ENCODE measurements around the gene HYDIN.
"Not testable (repeated sequence)": the region's sequence is repeated elsewhere in the genome, so short reads cannot be mapped to it uniquely, and the experiment has no call there.

Gene HYDIN

DNA sequence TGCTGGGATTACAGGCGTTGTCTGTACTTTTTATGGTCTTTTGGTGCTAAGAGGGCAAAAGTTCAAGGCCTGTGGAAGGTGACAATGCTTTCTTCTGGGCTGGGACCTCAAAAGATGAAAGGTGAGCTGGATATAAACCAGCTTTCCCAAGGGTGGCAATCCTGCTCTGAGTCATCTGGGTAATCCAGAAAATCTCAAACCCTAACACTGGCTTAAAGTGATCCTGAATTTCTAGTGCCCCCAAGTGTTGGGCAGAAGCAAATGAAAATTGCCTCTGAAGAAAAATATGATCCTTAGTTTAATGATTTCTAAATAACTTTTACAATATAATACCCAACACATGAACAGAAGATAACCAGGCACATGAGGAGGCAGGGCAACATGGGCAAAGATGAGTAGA, 354.1 kb downstream of the HYDIN start:
- H3K27ac ChIP-seq (ENCODE audit: insufficient read depth in 1 of 2, low read depth in 1 of 2, low read length in 2 of 2, poor library complexity in 1 of 2, severe bottlenecking in 2 of 2); H3K9me3 ChIP-seq (ENCODE audit: control extremely low read depth in 1 of 5, control insufficient read depth in 4 of 5, insufficient read depth in 2 of 5, low read depth in 1 of 5, low read length in 4 of 5); DNase-seq; H3K27me3 ChIP-seq (replicated peaks in 2 of 5; ENCODE audit: control insufficient read depth in 4 of 5, insufficient read depth in 5 of 5, low read length in 4 of 5); H3K4me1 ChIP-seq (ENCODE audit: control extremely low read depth in 1 of 4, control insufficient read depth in 4 of 4, insufficient read depth in 4 of 4, low read length in 3 of 4); CTCF ChIA-PET; H3K36me3 ChIP-seq (ENCODE audit: control insufficient read depth in 4 of 4, insufficient read depth in 4 of 4, low read length in 3 of 4); POLR2A ChIA-PET; H3K4me3 ChIP-seq (ENCODE audit: control insufficient read depth in 1 of 7, extremely low read depth in 1 of 7, insufficient read depth in 4 of 7, low read depth in 2 of 7, low read length in 6 of 7): not testable (repeated sequence)
- no CpG with 5 or more reads among the region's 1 CpG for WGBS (ENCODE audit: insufficient coverage)

DNA sequence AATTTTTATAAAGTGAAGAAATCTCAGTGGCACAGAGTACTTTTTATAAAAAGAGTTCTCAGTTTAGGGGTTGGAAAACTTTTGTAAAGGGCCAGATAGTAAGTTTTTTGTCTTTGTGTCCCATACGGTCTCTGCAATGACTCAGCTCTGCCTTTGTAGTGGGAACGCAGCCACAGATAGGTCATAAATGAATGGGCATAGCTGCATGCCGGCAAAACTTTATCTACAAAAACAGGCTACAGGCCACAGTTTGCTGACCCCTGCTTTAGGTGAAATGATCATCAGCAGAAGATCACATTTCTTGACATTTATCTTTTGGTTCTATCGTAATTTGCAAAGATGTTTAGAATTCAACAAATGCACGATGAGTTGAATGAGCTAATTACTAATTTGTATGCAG, 365.8 kb downstream of the HYDIN start:
- WGBS (ENCODE audit: insufficient coverage): 90% methylated on average over 2 of the region's 5 CpGs
- H3K4me3 ChIP-seq (ENCODE audit: control insufficient read depth in 1 of 7, extremely low read depth in 1 of 7, insufficient read depth in 4 of 7, low read depth in 2 of 7, low read length in 6 of 7); H3K4me1 ChIP-seq (ENCODE audit: control extremely low read depth in 1 of 4, control insufficient read depth in 4 of 4, insufficient read depth in 4 of 4, low read length in 3 of 4); H3K36me3 ChIP-seq (ENCODE audit: control insufficient read depth in 4 of 4, insufficient read depth in 4 of 4, low read length in 3 of 4); POLR2A ChIA-PET; DNase-seq; H3K27me3 ChIP-seq (replicated peaks in 2 of 5; ENCODE audit: control insufficient read depth in 4 of 5, insufficient read depth in 5 of 5, low read length in 4 of 5); H3K27ac ChIP-seq (ENCODE audit: insufficient read depth in 1 of 2, low read depth in 1 of 2, low read length in 2 of 2, poor library complexity in 1 of 2, severe bottlenecking in 2 of 2); CTCF ChIA-PET; H3K9me3 ChIP-seq (ENCODE audit: control extremely low read depth in 1 of 5, control insufficient read depth in 4 of 5, insufficient read depth in 2 of 5, low read depth in 1 of 5, low read length in 4 of 5): not testable (repeated sequence)

DNA sequence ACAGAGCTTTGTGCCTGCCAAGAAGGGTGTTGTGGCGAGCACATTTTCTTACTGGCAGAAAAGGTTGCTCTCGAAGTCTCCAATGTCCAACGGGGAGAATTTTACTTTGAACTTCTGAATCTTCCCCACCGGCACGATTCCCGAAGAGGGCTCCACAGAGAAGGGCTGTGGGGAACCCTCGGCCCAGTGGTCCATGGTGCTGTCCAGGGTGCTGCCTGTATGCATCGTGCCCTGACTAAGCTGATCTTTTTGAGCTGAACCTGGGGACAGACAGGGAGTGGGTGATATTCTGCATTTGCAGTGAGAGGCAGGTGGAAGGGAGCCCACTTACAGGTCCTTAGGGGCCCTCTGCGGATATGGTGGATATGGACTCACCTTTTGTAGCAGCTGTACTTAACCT, 368.5 kb downstream of the HYDIN start:
- POLR2A ChIA-PET; DNase-seq; H3K27me3 ChIP-seq (replicated peaks in 2 of 5; ENCODE audit: control insufficient read depth in 4 of 5, insufficient read depth in 5 of 5, low read length in 4 of 5); H3K9me3 ChIP-seq (ENCODE audit: control extremely low read depth in 1 of 5, control insufficient read depth in 4 of 5, insufficient read depth in 2 of 5, low read depth in 1 of 5, low read length in 4 of 5); H3K36me3 ChIP-seq (ENCODE audit: control insufficient read depth in 4 of 4, insufficient read depth in 4 of 4, low read length in 3 of 4); H3K4me1 ChIP-seq (ENCODE audit: control extremely low read depth in 1 of 4, control insufficient read depth in 4 of 4, insufficient read depth in 4 of 4, low read length in 3 of 4); CTCF ChIA-PET; H3K4me3 ChIP-seq (ENCODE audit: control insufficient read depth in 1 of 7, extremely low read depth in 1 of 7, insufficient read depth in 4 of 7, low read depth in 2 of 7, low read length in 6 of 7); H3K27ac ChIP-seq (ENCODE audit: insufficient read depth in 1 of 2, low read depth in 1 of 2, low read length in 2 of 2, poor library complexity in 1 of 2, severe bottlenecking in 2 of 2): not testable (repeated sequence)
- 75% methylated on average over 4 of the region's 9 CpGs for WGBS (ENCODE audit: insufficient coverage)

DNA sequence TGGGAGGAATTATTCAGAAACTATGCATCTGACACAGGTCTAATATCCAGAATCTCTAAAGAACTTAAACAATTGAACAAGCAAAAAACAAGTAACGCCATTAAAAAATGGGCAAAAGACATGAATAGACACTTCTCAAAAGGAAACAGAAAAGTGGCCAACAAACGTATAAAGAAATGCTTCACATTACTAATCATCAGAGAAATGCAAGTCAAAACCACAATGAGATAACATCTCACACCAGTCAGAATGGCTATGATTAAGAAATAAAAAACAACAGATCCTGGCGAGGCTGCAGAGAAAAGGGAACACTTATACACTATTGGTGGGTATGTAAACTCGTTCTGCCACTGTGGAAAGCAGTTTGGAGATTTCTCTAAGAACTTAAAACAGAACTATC, 379.2 kb downstream of the HYDIN start:
- POLR2A ChIA-PET: not testable (repeated sequence)

DNA sequence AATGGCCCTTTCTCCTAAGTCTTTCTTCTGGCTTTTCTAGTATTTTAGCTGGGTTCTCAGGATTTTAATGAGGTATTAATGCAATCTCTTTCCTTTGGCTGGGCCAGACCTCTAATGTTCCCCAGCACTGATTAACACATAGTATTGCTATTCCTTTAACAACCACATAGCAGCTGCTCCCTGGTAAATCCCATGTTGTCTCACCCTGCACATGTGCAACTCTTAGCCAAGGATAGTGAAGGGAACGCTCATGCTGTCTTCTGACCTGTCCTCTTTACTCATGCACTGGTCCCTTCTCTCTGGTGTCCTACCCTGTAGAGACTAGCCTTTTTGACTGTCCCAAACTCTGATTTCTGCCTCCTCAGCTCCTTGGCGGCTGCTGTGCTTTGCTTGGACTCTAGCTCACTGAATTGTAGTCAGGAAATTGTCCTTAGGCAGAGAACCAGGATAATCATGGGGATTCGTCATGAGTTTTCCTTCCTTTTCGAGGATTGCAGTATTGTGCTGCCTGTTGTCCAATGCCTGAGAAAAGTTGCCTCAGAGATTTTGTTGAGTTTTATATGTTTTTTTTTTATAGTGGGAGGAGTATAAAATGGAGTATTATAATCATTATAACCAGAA, 406.9 kb downstream of the HYDIN start:
- H3K27ac ChIP-seq (ENCODE audit: insufficient read depth in 1 of 2, low read depth in 1 of 2, low read length in 2 of 2, poor library complexity in 1 of 2, severe bottlenecking in 2 of 2); H3K27me3 ChIP-seq (replicated peaks in 2 of 5; ENCODE audit: control insufficient read depth in 4 of 5, insufficient read depth in 5 of 5, low read length in 4 of 5); H3K4me1 ChIP-seq (ENCODE audit: control extremely low read depth in 1 of 4, control insufficient read depth in 4 of 4, insufficient read depth in 4 of 4, low read length in 3 of 4); DNase-seq; H3K4me3 ChIP-seq (ENCODE audit: control insufficient read depth in 1 of 7, extremely low read depth in 1 of 7, insufficient read depth in 4 of 7, low read depth in 2 of 7, low read length in 6 of 7); POLR2A ChIA-PET; H3K36me3 ChIP-seq (ENCODE audit: control insufficient read depth in 4 of 4, insufficient read depth in 4 of 4, low read length in 3 of 4); CTCF ChIA-PET; H3K9me3 ChIP-seq (ENCODE audit: control extremely low read depth in 1 of 5, control insufficient read depth in 4 of 5, insufficient read depth in 2 of 5, low read depth in 1 of 5, low read length in 4 of 5): not testable (repeated sequence)
- no CpG with 5 or more reads among the region's 4 CpGs for WGBS (ENCODE audit: insufficient coverage)

More for the DNA sequence above, 379.2 kb downstream of the HYDIN start:
- H3K4me3 ChIP-seq (ENCODE audit: control insufficient read depth in 1 of 7, extremely low read depth in 1 of 7, insufficient read depth in 4 of 7, low read depth in 2 of 7, low read length in 6 of 7); CTCF ChIA-PET; H3K4me1 ChIP-seq (ENCODE audit: control extremely low read depth in 1 of 4, control insufficient read depth in 4 of 4, insufficient read depth in 4 of 4, low read length in 3 of 4); DNase-seq; H3K36me3 ChIP-seq (ENCODE audit: control insufficient read depth in 4 of 4, insufficient read depth in 4 of 4, low read length in 3 of 4); H3K27me3 ChIP-seq (replicated peaks in 2 of 5; ENCODE audit: control insufficient read depth in 4 of 5, insufficient read depth in 5 of 5, low read length in 4 of 5); H3K9me3 ChIP-seq (ENCODE audit: control extremely low read depth in 1 of 5, control insufficient read depth in 4 of 5, insufficient read depth in 2 of 5, low read depth in 1 of 5, low read length in 4 of 5); H3K27ac ChIP-seq (ENCODE audit: insufficient read depth in 1 of 2, low read depth in 1 of 2, low read length in 2 of 2, poor library complexity in 1 of 2, severe bottlenecking in 2 of 2): not testable (repeated sequence)
- no CpG with 5 or more reads among the region's 4 CpGs for WGBS (ENCODE audit: insufficient coverage)

DNA sequence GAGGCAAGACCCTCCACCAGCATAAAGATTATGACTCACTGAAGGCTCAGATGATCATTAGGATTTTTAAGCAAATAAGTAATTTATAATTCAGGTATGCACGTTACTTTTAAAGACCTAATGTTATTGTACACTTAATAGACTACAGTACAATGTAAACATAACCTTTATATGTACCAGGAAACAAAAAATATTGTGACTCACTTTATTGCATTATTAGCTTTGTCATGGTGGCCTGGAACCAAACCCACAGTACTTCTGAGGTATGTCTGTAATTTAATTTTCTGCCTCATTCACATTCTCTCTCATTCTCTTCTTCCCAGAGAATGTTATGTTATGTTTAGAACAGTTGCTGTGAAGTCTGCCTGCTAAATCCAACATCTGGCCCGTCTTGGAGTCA, 407.8 kb downstream of the HYDIN start:
- CTCF ChIA-PET, POLR2A ChIA-PET: not testable (repeated sequence)

DNA sequence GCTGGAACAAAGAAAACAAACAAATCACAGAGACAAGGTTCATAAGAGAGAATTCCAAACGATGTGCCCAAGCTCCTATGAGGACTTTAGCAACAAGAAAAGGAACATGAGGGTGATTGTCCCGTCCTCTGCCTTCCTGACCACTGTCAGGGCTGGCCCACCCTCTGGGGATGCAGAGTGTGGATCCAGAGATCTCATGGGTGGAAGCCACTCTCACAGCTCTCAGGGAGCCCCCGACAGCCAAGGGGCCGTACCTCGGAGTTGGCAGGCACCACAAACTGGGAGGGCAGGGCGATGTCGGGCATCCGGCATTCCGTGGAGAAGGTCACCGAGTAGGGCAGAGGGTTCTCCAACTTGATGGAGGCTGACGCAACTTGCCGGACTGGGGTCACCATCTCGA, 412.4 kb downstream of the HYDIN start:
- H3K27me3 ChIP-seq (replicated peaks in 2 of 5; ENCODE audit: control insufficient read depth in 4 of 5, insufficient read depth in 5 of 5, low read length in 4 of 5); H3K27ac ChIP-seq (ENCODE audit: insufficient read depth in 1 of 2, low read depth in 1 of 2, low read length in 2 of 2, poor library complexity in 1 of 2, severe bottlenecking in 2 of 2); DNase-seq; H3K4me1 ChIP-seq (ENCODE audit: control extremely low read depth in 1 of 4, control insufficient read depth in 4 of 4, insufficient read depth in 4 of 4, low read length in 3 of 4); H3K4me3 ChIP-seq (ENCODE audit: control insufficient read depth in 1 of 7, extremely low read depth in 1 of 7, insufficient read depth in 4 of 7, low read depth in 2 of 7, low read length in 6 of 7); H3K36me3 ChIP-seq (ENCODE audit: control insufficient read depth in 4 of 4, insufficient read depth in 4 of 4, low read length in 3 of 4); H3K9me3 ChIP-seq (ENCODE audit: control extremely low read depth in 1 of 5, control insufficient read depth in 4 of 5, insufficient read depth in 2 of 5, low read depth in 1 of 5, low read length in 4 of 5); CTCF ChIA-PET; POLR2A ChIA-PET: not testable (repeated sequence)
- WGBS (ENCODE audit: insufficient coverage): no CpG with 5 or more reads among the region's 13 CpGs

More for the DNA sequence above, 407.8 kb downstream of the HYDIN start:
- no CpG with 5 or more reads among the region's 2 CpGs for WGBS (ENCODE audit: insufficient coverage)
- not testable (repeated sequence) for H3K27me3 ChIP-seq (replicated peaks in 2 of 5; ENCODE audit: control insufficient read depth in 4 of 5, insufficient read depth in 5 of 5, low read length in 4 of 5); H3K27ac ChIP-seq (ENCODE audit: insufficient read depth in 1 of 2, low read depth in 1 of 2, low read length in 2 of 2, poor library complexity in 1 of 2, severe bottlenecking in 2 of 2); H3K9me3 ChIP-seq (ENCODE audit: control extremely low read depth in 1 of 5, control insufficient read depth in 4 of 5, insufficient read depth in 2 of 5, low read depth in 1 of 5, low read length in 4 of 5); H3K4me1 ChIP-seq (ENCODE audit: control extremely low read depth in 1 of 4, control insufficient read depth in 4 of 4, insufficient read depth in 4 of 4, low read length in 3 of 4); H3K36me3 ChIP-seq (ENCODE audit: control insufficient read depth in 4 of 4, insufficient read depth in 4 of 4, low read length in 3 of 4); H3K4me3 ChIP-seq (ENCODE audit: control insufficient read depth in 1 of 7, extremely low read depth in 1 of 7, insufficient read depth in 4 of 7, low read depth in 2 of 7, low read length in 6 of 7); DNase-seq

Measured in common myeloid progenitor, CD34-positive (primary cell).